WTC11 (cell line): ENCODE data around the gene LPCAT3.

Experiments used
- ARID4B ChIP-seq: sonication (generic); formaldehyde crosslinking; IDR thresholded peaks from 2 replicates; pipeline ENCODE4 v1.8.0; 2023; ENCODE audit warnings: missing genetic modification reagents, mild to moderate bottlenecking, borderline replicate concordance
- JUN ChIP-seq: sonication (generic); formaldehyde crosslinking; IDR thresholded peaks from 2 replicates; pipeline ENCODE4 v1.8.0; 2023; ENCODE audit warnings: mild to moderate bottlenecking, missing genetic modification reagents
- TEAD4 ChIP-seq: sonication (generic); formaldehyde crosslinking; IDR thresholded peaks from 2 replicates; pipeline ENCODE4 v1.8.0; 2022; ENCODE audit warnings: mild to moderate bottlenecking, missing genetic modification reagents
- ZNF121 ChIP-seq: sonication (generic); formaldehyde crosslinking; IDR thresholded peaks from 2 replicates; pipeline ENCODE4 v1.8.0; 2023; ENCODE audit warnings: missing genetic modification reagents
- TF ChIP-seq, protein P1 (sequence below): fragments of 200-600 bp; IDR thresholded peaks from 2 replicates; pipeline ENCODE4 v1.8.0; 2022; ENCODE audit warnings: antibody characterized with exemption
- TF ChIP-seq, protein P2 (sequence below): sonication (generic); formaldehyde crosslinking; IDR thresholded peaks from 2 replicates; pipeline ENCODE4 v1.8.0; 2022; ENCODE audit warnings: missing genetic modification reagents
- TF ChIP-seq, protein P3 (sequence below): sonication (generic); formaldehyde crosslinking; IDR thresholded peaks from 2 replicates; pipeline ENCODE4 v1.8.1; 2022; ENCODE audit warnings: low read depth, missing genetic modification reagents, borderline replicate concordance

GRCh38 chr12:7005311-7005710, 13.0 kb downstream of the LPCAT3 start:
- TF ChIP-seq, protein P1, sequence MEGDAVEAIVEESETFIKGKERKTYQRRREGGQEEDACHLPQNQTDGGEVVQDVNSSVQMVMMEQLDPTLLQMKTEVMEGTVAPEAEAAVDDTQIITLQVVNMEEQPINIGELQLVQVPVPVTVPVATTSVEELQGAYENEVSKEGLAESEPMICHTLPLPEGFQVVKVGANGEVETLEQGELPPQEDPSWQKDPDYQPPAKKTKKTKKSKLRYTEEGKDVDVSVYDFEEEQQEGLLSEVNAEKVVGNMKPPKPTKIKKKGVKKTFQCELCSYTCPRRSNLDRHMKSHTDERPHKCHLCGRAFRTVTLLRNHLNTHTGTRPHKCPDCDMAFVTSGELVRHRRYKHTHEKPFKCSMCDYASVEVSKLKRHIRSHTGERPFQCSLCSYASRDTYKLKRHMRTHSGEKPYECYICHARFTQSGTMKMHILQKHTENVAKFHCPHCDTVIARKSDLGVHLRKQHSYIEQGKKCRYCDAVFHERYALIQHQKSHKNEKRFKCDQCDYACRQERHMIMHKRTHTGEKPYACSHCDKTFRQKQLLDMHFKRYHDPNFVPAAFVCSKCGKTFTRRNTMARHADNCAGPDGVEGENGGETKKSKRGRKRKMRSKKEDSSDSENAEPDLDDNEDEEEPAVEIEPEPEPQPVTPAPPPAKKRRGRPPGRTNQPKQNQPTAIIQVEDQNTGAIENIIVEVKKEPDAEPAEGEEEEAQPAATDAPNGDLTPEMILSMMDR, result no peak
- TF ChIP-seq, protein P2, sequence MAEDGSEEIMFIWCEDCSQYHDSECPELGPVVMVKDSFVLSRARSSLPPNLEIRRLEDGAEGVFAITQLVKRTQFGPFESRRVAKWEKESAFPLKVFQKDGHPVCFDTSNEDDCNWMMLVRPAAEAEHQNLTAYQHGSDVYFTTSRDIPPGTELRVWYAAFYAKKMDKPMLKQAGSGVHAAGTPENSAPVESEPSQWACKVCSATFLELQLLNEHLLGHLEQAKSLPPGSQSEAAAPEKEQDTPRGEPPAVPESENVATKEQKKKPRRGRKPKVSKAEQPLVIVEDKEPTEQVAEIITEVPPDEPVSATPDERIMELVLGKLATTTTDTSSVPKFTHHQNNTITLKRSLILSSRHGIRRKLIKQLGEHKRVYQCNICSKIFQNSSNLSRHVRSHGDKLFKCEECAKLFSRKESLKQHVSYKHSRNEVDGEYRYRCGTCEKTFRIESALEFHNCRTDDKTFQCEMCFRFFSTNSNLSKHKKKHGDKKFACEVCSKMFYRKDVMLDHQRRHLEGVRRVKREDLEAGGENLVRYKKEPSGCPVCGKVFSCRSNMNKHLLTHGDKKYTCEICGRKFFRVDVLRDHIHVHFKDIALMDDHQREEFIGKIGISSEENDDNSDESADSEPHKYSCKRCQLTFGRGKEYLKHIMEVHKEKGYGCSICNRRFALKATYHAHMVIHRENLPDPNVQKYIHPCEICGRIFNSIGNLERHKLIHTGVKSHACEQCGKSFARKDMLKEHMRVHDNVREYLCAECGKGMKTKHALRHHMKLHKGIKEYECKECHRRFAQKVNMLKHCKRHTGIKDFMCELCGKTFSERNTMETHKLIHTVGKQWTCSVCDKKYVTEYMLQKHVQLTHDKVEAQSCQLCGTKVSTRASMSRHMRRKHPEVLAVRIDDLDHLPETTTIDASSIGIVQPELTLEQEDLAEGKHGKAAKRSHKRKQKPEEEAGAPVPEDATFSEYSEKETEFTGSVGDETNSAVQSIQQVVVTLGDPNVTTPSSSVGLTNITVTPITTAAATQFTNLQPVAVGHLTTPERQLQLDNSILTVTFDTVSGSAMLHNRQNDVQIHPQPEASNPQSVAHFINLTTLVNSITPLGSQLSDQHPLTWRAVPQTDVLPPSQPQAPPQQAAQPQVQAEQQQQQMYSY (CRISPR knock-in tag), result no peak
- no peak for TF ChIP-seq ZNF121 (CRISPR knock-in tag)
- TF ChIP-seq, protein P3, sequence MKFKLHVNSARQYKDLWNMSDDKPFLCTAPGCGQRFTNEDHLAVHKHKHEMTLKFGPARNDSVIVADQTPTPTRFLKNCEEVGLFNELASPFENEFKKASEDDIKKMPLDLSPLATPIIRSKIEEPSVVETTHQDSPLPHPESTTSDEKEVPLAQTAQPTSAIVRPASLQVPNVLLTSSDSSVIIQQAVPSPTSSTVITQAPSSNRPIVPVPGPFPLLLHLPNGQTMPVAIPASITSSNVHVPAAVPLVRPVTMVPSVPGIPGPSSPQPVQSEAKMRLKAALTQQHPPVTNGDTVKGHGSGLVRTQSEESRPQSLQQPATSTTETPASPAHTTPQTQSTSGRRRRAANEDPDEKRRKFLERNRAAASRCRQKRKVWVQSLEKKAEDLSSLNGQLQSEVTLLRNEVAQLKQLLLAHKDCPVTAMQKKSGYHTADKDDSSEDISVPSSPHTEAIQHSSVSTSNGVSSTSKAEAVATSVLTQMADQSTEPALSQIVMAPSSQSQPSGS (CRISPR knock-in tag), result no peak
- no peak for TF ChIP-seq ARID4B (CRISPR knock-in tag)
- no peak for TF ChIP-seq TEAD4
- TF ChIP-seq JUN, result no peak
